HCT116 (cell line): ENCODE measurements around the gene FNDC1. TPM values are rescaled to one million over a fixed set of nuclear protein-coding genes. Genes with fewer than 3 reads are reported as not detected.

Experiments
- ATAC-seq: fragments of 200-7000 bp; cut with Tn5 transposase; 2 replicates; pipeline ENCODE4 v1.9.1; 2020; ENCODE audit warnings: mild to moderate bottlenecking, moderate library complexity
- BruUV-seq: library from RNA; stranded (reverse); fragments of 400-500 nt; replicated peaks from 2 replicates; lab custom pipeline; 2021; lab: Mats Ljungman, UMichigan
- CTCF ChIA-PET: fragments of 300-600 bp; sonication (Branson Sonifier 250); formaldehyde crosslinking; loops from one replicate; lab custom pipeline; 2021; ENCODE audit warnings: antibody characterized with exemption; lab: Charles Lee
- POLR2A ChIA-PET: fragments of 300-600, 350-600 bp; sonication (Branson Sonifier 250); formaldehyde crosslinking; loops from one replicate; lab custom pipeline; 2021; ENCODE audit warnings: antibody characterized with exemption; lab: Charles Lee
- RAD21 ChIA-PET, 2 experiments: fragments of 300-600 bp; sonication (Branson Sonifier 250); formaldehyde crosslinking; loops; one replicate each; lab custom pipeline; 2023; ENCODE audit warnings: low total read pairs in 2 of 2; ENCODE audit not compliant: uncharacterized antibody in 2 of 2, unreplicated experiment in 2 of 2, low non-redundant PET in 1 of 2; lab: Charles Lee
- DNase-seq: peaks from one replicate; pipeline ENCODE4 v3.0.0-alpha.2; 2010; ENCODE audit warnings: low read depth, low spot score
- H2AFZ ChIP-seq: fragments of 200-600 bp; shearing (Covaris generic), sonication (generic); 2 replicates; pipeline ENCODE4 v1.6.1; 2017; ENCODE audit warnings: low read depth, mixed run types, mixed read lengths, antibody characterized with exemption, low read length; ENCODE audit not compliant: poor library complexity, severe bottlenecking
- H3K27ac ChIP-seq: 2 replicates; pipeline ENCODE4 v1.5.1; 2012; ENCODE audit warnings: low read depth, low read length
- H3K27me3 ChIP-seq: fragments of 200-600 bp; sonication (generic); 2 replicates; pipeline ENCODE4 v1.6.1; 2016; ENCODE audit warnings: mixed run types, low read length, mixed read lengths; ENCODE audit not compliant: insufficient read depth
- H3K36me3 ChIP-seq, 2 experiments: fragments of 200-500 bp in 1 of 2; fragments of 200-600 bp in 1 of 2; sonication (Bioruptor generic) in 1 of 2; sonication (generic) in 1 of 2; 2 replicates each; pipeline versions ENCODE4 v1.5.1 to v1.6.1; 2014 to 2016; ENCODE audit warnings: low read length in 2 of 2, inconsistent platforms in 1 of 2, mixed read lengths in 1 of 2, mixed run types in 1 of 2; ENCODE audit not compliant: insufficient read depth in 2 of 2, control insufficient read depth in 1 of 2
- H3K4me1 ChIP-seq, 2 experiments: fragments of 200-600 bp in 1 of 2; sonication (generic) in 1 of 2; 2 replicates each; pipeline versions ENCODE4 v1.5.1 to v1.6.1; 2012 to 2017; ENCODE audit warnings: low read length in 2 of 2, inconsistent platforms in 1 of 2, mild to moderate bottlenecking in 1 of 2, mixed read lengths in 1 of 2, mixed run types in 1 of 2, moderate library complexity in 1 of 2; ENCODE audit not compliant: insufficient read depth in 2 of 2, control insufficient read depth in 1 of 2
- H3K4me2 ChIP-seq: fragments of 200-600 bp; sonication (generic); 2 replicates; pipeline ENCODE4 v1.6.1; 2017; ENCODE audit warnings: mixed run types, low read length, mixed read lengths
- H3K4me3 ChIP-seq, 2 experiments: fragments of 200-600 bp in 1 of 2; sonication (generic) in 1 of 2; replicated peaks in 1 of 2; 2 replicates each; pipeline ENCODE4 v1.5.1; 2011 to 2016; ENCODE audit warnings: low read length in 2 of 2, control low read depth in 1 of 2, low read depth in 1 of 2, mild to moderate bottlenecking in 1 of 2, mixed read lengths in 1 of 2, mixed run types in 1 of 2
- H3K79me2 ChIP-seq: fragments of 200-600 bp; sonication (generic); 2 replicates; pipeline ENCODE4 v1.6.1; 2017; ENCODE audit warnings: mild to moderate bottlenecking, mixed run types, low read length, moderate library complexity, mixed read lengths; ENCODE audit not compliant: insufficient read depth
- H3K9ac ChIP-seq: fragments of 200-600 bp; sonication (generic); 2 replicates; pipeline ENCODE4 v1.6.1; 2016; ENCODE audit warnings: low read length, mixed read lengths
- H3K9me2 ChIP-seq: fragments of 200-600 bp; sonication (generic), shearing (Covaris generic); 2 replicates; pipeline ENCODE4 v1.6.1; 2017; ENCODE audit warnings: mixed run types, mild to moderate bottlenecking, moderate library complexity; ENCODE audit not compliant: insufficient read depth
- H3K9me3 ChIP-seq, 2 experiments: fragments of 200-500 bp in 1 of 2; fragments of 200-600 bp in 1 of 2; sonication (Bioruptor generic) in 1 of 2; sonication (generic) in 1 of 2; 2 replicates each; pipeline ENCODE4 v1.6.1; 2014 to 2017; ENCODE audit warnings: low read length in 2 of 2, mixed read lengths in 2 of 2, inconsistent platforms in 1 of 2, low read depth in 1 of 2, mild to moderate bottlenecking in 1 of 2, mixed run types in 1 of 2, moderate library complexity in 1 of 2; ENCODE audit not compliant: control insufficient read depth in 1 of 2, insufficient read depth in 1 of 2
- H4K20me1 ChIP-seq: fragments of 200-600 bp; sonication (generic), shearing (Covaris generic); 2 replicates; pipeline ENCODE4 v1.6.1; 2017; ENCODE audit warnings: mixed run types, mild to moderate bottlenecking, moderate library complexity; ENCODE audit not compliant: insufficient read depth
- ATF3 ChIP-seq: IDR thresholded peaks from 2 replicates; pipeline ENCODE4 v1.6.1; 2012
- CEBPB ChIP-seq: IDR thresholded peaks from 2 replicates; pipeline ENCODE4 v1.6.1; 2012; ENCODE audit warnings: low read depth
- EGR1 ChIP-seq: IDR thresholded peaks from 2 replicates; pipeline ENCODE4 v1.6.1; 2012; ENCODE audit warnings: low read depth
- EZH2phosphoT487 ChIP-seq: fragments of 200-600 bp; IDR thresholded peaks from 2 replicates; pipeline ENCODE4 v1.6.1; 2018; ENCODE audit warnings: antibody characterized with exemption, borderline replicate concordance
- FOSL1 ChIP-seq: IDR thresholded peaks from 2 replicates; pipeline ENCODE4 v1.6.1; 2012; ENCODE audit warnings: low read depth
- JUND ChIP-seq: IDR thresholded peaks from 2 replicates; pipeline ENCODE4 v1.6.1; 2012
- MAX ChIP-seq: IDR thresholded peaks from 2 replicates; pipeline ENCODE4 v1.6.1; 2012
- POLR2A ChIP-seq: IDR thresholded peaks from 2 replicates; pipeline ENCODE4 v1.7.0; 2011; ENCODE audit warnings: borderline replicate concordance; ENCODE audit not compliant: insufficient read depth, insufficient read length; ENCODE audit errors: extremely low read depth
- POLR2AphosphoS5 ChIP-seq: IDR thresholded peaks from 2 replicates; pipeline ENCODE4 v1.6.1; 2011; ENCODE audit warnings: mild to moderate bottlenecking, low read depth, low read length, moderate library complexity
- RAD21 ChIP-seq: IDR thresholded peaks from 2 replicates; pipeline ENCODE4 v1.6.1; 2012; ENCODE audit warnings: low read depth, mild to moderate bottlenecking
- REST ChIP-seq: IDR thresholded peaks from 2 replicates; pipeline ENCODE4 v1.6.1; 2012; ENCODE audit warnings: low read depth
- SIN3A ChIP-seq: IDR thresholded peaks from 2 replicates; pipeline ENCODE4 v1.6.1; 2012; ENCODE audit warnings: low read depth
- TCF7L2 ChIP-seq: IDR thresholded peaks from 2 replicates; pipeline ENCODE4 v1.7.0; 2011; ENCODE audit warnings: borderline replicate concordance, inconsistent platforms; ENCODE audit not compliant: insufficient read depth, insufficient read length; ENCODE audit errors: extremely low read depth
- YY1 ChIP-seq: IDR thresholded peaks from 2 replicates; pipeline ENCODE4 v1.6.1; 2011; ENCODE audit warnings: low read length, low read depth, moderate library complexity, mild to moderate bottlenecking; ENCODE audit not compliant: insufficient replicate concordance; ENCODE audit errors: extremely low read depth
- ZFX ChIP-seq: fragments of 450-650 bp; IDR thresholded peaks from 2 replicates; pipeline ENCODE4 v1.6.1; 2017
- ZNF274 ChIP-seq: fragments of 200-500 bp; sonication (Bioruptor generic); IDR thresholded peaks from 2 replicates; pipeline ENCODE4 v1.6.1; 2014; ENCODE audit warnings: mild to moderate bottlenecking, low read depth, low read length, inconsistent platforms
- intact Hi-C: fragments of 100-400 bp; cut with micrococcal nuclease; formaldehyde crosslinking; loops from 2 replicates; pipeline ENCODE4 v1.10.0; 2022
- total RNA-seq: library from RNA; stranded (reverse); gene quantifications from one replicate; pipeline ENCODE4 v1.2.1, GENCODE V29; 2021; ENCODE audit not compliant: unreplicated experiment
- TF ChIP-seq, protein P1 (sequence below): IDR thresholded peaks from 2 replicates; pipeline ENCODE4 v1.6.1; 2011; ENCODE audit warnings: mild to moderate bottlenecking, low read length, moderate library complexity; ENCODE audit not compliant: insufficient replicate concordance; ENCODE audit errors: extremely low read depth
- TF ChIP-seq, protein P2 (sequence below), 3 experiments: fragments of 200-600 bp in 1 of 3; sonication (generic) in 1 of 3; IDR thresholded peaks in 2 of 3; conservative IDR thresholded peaks in 1 of 3; 2 replicates each; pipeline ENCODE4 v1.5.1; 2012 to 2017; ENCODE audit warnings: low read depth in 2 of 3, low read length in 2 of 3, antibody characterized with exemption in 1 of 3, borderline replicate concordance in 1 of 3, control low read depth in 1 of 3, mild to moderate bottlenecking in 1 of 3, mixed read lengths in 1 of 3, mixed run types in 1 of 3, moderate library complexity in 1 of 3; ENCODE audit not compliant: insufficient read depth in 1 of 3

Gene FNDC1
- total RNA-seq, 1 experiment from 2014 or later, result 0.07 TPM

DNA sequence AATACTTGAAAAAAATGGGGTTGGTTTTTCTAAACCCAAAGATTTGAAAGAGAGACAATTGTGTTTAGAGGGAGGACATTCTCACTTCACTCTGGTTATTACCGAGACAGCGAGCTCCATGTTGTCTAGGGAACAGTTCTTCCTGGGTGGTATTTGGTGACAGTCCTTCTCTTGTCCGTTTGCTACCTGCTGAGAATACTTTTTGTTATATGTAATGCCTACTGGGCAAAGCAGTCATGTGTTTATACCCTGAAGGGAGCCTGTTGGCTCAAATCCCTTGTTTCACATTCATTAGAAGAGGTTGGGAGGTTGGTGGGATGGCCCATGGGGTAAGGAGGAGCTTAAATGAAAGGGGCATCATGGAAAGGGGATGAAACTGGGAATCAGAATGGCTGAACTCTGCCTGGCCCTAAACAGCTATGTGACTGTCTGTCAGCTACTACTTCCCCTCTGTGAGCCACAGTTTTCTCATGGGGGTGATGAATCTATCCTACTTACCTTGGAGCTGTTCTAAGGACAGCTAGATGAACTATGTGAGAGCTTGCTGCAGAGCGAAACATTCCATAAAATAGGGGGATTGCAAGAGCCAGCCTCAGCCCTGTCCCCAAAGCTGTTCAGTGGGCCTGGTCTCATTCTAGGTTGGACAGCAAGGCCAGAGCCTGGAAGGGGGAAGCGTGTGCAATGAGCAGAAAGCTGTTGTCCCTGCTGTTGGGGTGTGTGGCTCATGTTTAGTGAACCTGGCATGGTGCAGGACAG, 43.5 kb downstream of the FNDC1 start:
- RAD21 ChIA-PET, result no interaction called here
- H3K4me1 ChIP-seq, result 0 out of 4 replicates have a peak, but pooled peaks cover 0 to 1% of the 10 kb centered on the region in 2 experiments
- DNase-seq, result no peak

More for the DNA sequence above, 43.5 kb downstream of the FNDC1 start:
- intact Hi-C loops, result no loop called here
- no peaks in the 10 kb centered on the region for H3K9me3 ChIP-seq
- no peak for ATAC-seq
- no peaks in the 10 kb centered on the region for H4K20me1 ChIP-seq
- no peaks in the 10 kb centered on the region for H3K9me2 ChIP-seq
- H2AFZ ChIP-seq, result no peak overlapping the region
- ChIA-PET POLR2A (no interaction called here), CTCF (interaction anchor here (0.7 to 1.6 kb wide), 3 partner anchors 40 to 442 kb away, joined by 3 read pairs; no protein-coding TSS in a partner anchor)
- no TSS peak for BruUV-seq
- H3K4me2 ChIP-seq, result no peak overlapping the region
- H3K27me3 ChIP-seq, result peaks cover 21% of the 10 kb centered on the region
- H3K9ac ChIP-seq, result no peak overlapping the region
- no peaks in the 10 kb centered on the region for H3K79me2 ChIP-seq
- TF ChIP-seq ZNF274, result no peak
- TF ChIP-seq ATF3, result no peak
- TF ChIP-seq EGR1, result no peak
- no peak for TF ChIP-seq RAD21
- no peak for TF ChIP-seq EZH2phosphoT487
- no peak for TF ChIP-seq CEBPB
- no peak for TF ChIP-seq POLR2AphosphoS5
- no peak for TF ChIP-seq TCF7L2
- TF ChIP-seq, protein P1, sequence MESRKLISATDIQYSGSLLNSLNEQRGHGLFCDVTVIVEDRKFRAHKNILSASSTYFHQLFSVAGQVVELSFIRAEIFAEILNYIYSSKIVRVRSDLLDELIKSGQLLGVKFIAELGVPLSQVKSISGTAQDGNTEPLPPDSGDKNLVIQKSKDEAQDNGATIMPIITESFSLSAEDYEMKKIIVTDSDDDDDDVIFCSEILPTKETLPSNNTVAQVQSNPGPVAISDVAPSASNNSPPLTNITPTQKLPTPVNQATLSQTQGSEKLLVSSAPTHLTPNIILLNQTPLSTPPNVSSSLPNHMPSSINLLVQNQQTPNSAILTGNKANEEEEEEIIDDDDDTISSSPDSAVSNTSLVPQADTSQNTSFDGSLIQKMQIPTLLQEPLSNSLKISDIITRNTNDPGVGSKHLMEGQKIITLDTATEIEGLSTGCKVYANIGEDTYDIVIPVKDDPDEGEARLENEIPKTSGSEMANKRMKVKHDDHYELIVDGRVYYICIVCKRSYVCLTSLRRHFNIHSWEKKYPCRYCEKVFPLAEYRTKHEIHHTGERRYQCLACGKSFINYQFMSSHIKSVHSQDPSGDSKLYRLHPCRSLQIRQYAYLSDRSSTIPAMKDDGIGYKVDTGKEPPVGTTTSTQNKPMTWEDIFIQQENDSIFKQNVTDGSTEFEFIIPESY, result no peak
- no peak for TF ChIP-seq YY1
- no peak for TF ChIP-seq POLR2A
- no peak for TF ChIP-seq MAX
- no peak for TF ChIP-seq ZFX
- TF ChIP-seq, protein P2, sequence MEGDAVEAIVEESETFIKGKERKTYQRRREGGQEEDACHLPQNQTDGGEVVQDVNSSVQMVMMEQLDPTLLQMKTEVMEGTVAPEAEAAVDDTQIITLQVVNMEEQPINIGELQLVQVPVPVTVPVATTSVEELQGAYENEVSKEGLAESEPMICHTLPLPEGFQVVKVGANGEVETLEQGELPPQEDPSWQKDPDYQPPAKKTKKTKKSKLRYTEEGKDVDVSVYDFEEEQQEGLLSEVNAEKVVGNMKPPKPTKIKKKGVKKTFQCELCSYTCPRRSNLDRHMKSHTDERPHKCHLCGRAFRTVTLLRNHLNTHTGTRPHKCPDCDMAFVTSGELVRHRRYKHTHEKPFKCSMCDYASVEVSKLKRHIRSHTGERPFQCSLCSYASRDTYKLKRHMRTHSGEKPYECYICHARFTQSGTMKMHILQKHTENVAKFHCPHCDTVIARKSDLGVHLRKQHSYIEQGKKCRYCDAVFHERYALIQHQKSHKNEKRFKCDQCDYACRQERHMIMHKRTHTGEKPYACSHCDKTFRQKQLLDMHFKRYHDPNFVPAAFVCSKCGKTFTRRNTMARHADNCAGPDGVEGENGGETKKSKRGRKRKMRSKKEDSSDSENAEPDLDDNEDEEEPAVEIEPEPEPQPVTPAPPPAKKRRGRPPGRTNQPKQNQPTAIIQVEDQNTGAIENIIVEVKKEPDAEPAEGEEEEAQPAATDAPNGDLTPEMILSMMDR (IDR thresholded peaks at IDR 0.05 in 2 of 3, conservative IDR thresholded peaks at IDR 0.05 in 1 of 3; ENCODE audit: borderline replicate concordance in 1 of 3, insufficient read depth in 1 of 3, low read depth in 2 of 3, low read length in 2 of 3), result no peak
- TF ChIP-seq REST, result no peak
- TF ChIP-seq JUND, result no peak
- TF ChIP-seq SIN3A, result no peak
- no peak for TF ChIP-seq FOSL1
- no peak overlapping the region for H3K27ac ChIP-seq
- no peak overlapping the region for H3K4me3 ChIP-seq
- no peaks in the 10 kb centered on the region for H3K36me3 ChIP-seq
